OCI-LY3 (cell line): ENCODE results near the gene IGSF23.

Experiments used
- H2AFZ ChIP-seq: fragments of 200-600, 300-600 bp; shearing (Covaris generic); 2 replicates; pipeline ENCODE4 v1.6.0; 2014; ENCODE audit warnings: antibody characterized with exemption, low read depth, low read length
- H3K27ac ChIP-seq: fragments of 200-600, 300-600 bp; sonication (generic); 2 replicates; pipeline ENCODE4 v1.5.1; 2014; ENCODE audit warnings: mild to moderate bottlenecking, low read length, moderate library complexity, mixed read lengths
- H3K27me3 ChIP-seq: fragments of 200-600, 300-600 bp; sonication (generic); 2 replicates; pipeline ENCODE4 v1.6.1; 2014; ENCODE audit warnings: low read depth, low read length, mixed read lengths
- H3K36me3 ChIP-seq: fragments of 200-600, 300-600 bp; sonication (generic); replicated peaks from 2 replicates; pipeline ENCODE3; 2014; ENCODE audit warnings: low read depth, low read length, mixed read lengths
- H3K4me1 ChIP-seq: fragments of 300-600, 200-600 bp; sonication (generic); 2 replicates; pipeline ENCODE4 v1.6.1; 2014; ENCODE audit warnings: low read length, mixed read lengths
- H3K4me2 ChIP-seq: fragments of 200-600, 300-600 bp; sonication (generic); 2 replicates; pipeline ENCODE4 v1.6.1; 2014; ENCODE audit warnings: low read length, mixed read lengths
- H3K4me3 ChIP-seq: fragments of 300-600, 200-600 bp; sonication (generic); 2 replicates; pipeline ENCODE4 v1.5.1; 2014; ENCODE audit warnings: antibody characterized with exemption, mild to moderate bottlenecking, low read length, moderate library complexity
- H3K79me2 ChIP-seq: fragments of 300-600, 200-600 bp; shearing (Covaris generic); 2 replicates; pipeline ENCODE4 v1.6.1; 2014; ENCODE audit warnings: mild to moderate bottlenecking, low read length, mixed read lengths
- H3K9ac ChIP-seq: fragments of 300-600, 200-600 bp; shearing (Covaris generic); 2 replicates; pipeline ENCODE4 v1.6.0; 2014; ENCODE audit warnings: mild to moderate bottlenecking, low read length, moderate library complexity
- H3K9me3 ChIP-seq: fragments of 200-600, 300-600 bp; shearing (Covaris generic); 2 replicates; pipeline ENCODE4 v1.6.1; 2014; ENCODE audit warnings: low read length, mixed read lengths; ENCODE audit not compliant: insufficient read depth
- H4K20me1 ChIP-seq: fragments of 200-600, 300-600 bp; sonication (generic); 2 replicates; pipeline ENCODE4 v1.6.1; 2016; ENCODE audit warnings: low read length, mixed read lengths; ENCODE audit not compliant: insufficient read depth
- CTCF ChIP-seq: fragments of 200-600, 300-600 bp; sonication (generic); IDR thresholded peaks from 2 replicates; pipeline ENCODE4 v1.5.1; 2014; ENCODE audit warnings: antibody characterized with exemption, low read length, low read depth
- EZH2phosphoT487 ChIP-seq: fragments of 200-600 bp; shearing (Covaris generic); IDR thresholded peaks from 2 replicates; pipeline ENCODE4 v1.6.1; 2018; ENCODE audit warnings: antibody characterized with exemption, mixed run types, low read depth

IGSF23 gene

GRCh38 chr19:44646049-44646416 lies 32.7 kb downstream of the IGSF23 start:
- Histone ChIP-seq H3K79me2 (no peaks in the 10 kb centered on the region), H3K27ac (no peak overlapping the region), H3K4me3 (no peak overlapping the region), H4K20me1 (no peaks in the 10 kb centered on the region), H2AFZ (no peak overlapping the region), H3K27me3 (peaks cover 10% of the 10 kb centered on the region), H3K9ac (no peak overlapping the region), H3K4me2 (no peak overlapping the region), H3K9me3 (no peaks in the 10 kb centered on the region), H3K4me1 (no peaks in the 10 kb centered on the region), H3K36me3 (no peaks in the 10 kb centered on the region)
- TF ChIP-seq EZH2phosphoT487 (no peak), CTCF (no peak)

- Histone ChIP-seq H3K36me3 (no peaks in the 10 kb centered on the region), H3K27ac (no peak overlapping the region), H3K4me2 (no peak overlapping the region), H3K27me3 (peaks cover 12% of the 10 kb centered on the region), H3K79me2 (no peaks in the 10 kb centered on the region), H3K9ac (no peak overlapping the region), H4K20me1 (no peaks in the 10 kb centered on the region), H2AFZ (no peak overlapping the region), H3K4me3 (no peak overlapping the region), H3K4me1 (no peaks in the 10 kb centered on the region), H3K9me3 (no peaks in the 10 kb centered on the region)
- TF ChIP-seq CTCF (no peak), EZH2phosphoT487 (no peak)
These were observed 33.8 kb downstream of the IGSF23 start for GRCh38 chr19:44647144-44647543.

GRCh38 chr19:44648631-44649251 lies 35.4 kb downstream of the IGSF23 start:
- Histone ChIP-seq H3K36me3 (no peaks in the 10 kb centered on the region), H3K4me3 (no peak overlapping the region), H3K4me1 (peaks cover under 1% of the 10 kb centered on the region), H3K79me2 (no peaks in the 10 kb centered on the region), H4K20me1 (no peaks in the 10 kb centered on the region), H3K27me3 (peaks cover 20% of the 10 kb centered on the region), H3K4me2 (no peak overlapping the region), H3K27ac (no peak overlapping the region), H3K9ac (no peak overlapping the region), H2AFZ (no peak overlapping the region), H3K9me3 (no peaks in the 10 kb centered on the region)
- TF ChIP-seq CTCF (no peak), EZH2phosphoT487 (no peak)

- Histone ChIP-seq H3K4me2 (no peak overlapping the region), H2AFZ (no peak overlapping the region), H3K36me3 (no peaks in the 10 kb centered on the region), H3K4me3 (no peak overlapping the region), H3K9me3 (no peaks in the 10 kb centered on the region), H3K9ac (no peak overlapping the region), H3K27me3 (peaks cover 20% of the 10 kb centered on the region), H3K27ac (no peak overlapping the region), H3K79me2 (no peaks in the 10 kb centered on the region), H3K4me1 (peaks cover 9% of the 10 kb centered on the region), H4K20me1 (no peaks in the 10 kb centered on the region)
- TF ChIP-seq EZH2phosphoT487 = no peak
- no peak for TF ChIP-seq CTCF
These were observed 36.3 kb downstream of the IGSF23 start for GRCh38 chr19:44649578-44650145.
